Measurements from ENCODE around the gene CHAC1.

The CHAC1 gene

GRCh38 chr15:40968290-40969085, 15.2 kb downstream of the CHAC1 start:
- Histone ChIP-seq H3K4me3 (ENCODE audit: low read depth, low read length) (no peak overlapping the region), H3K27me3 (no peaks in the 10 kb centered on the region), H3K36me3 (no peaks in the 10 kb centered on the region), H3K9me3 (no peaks in the 10 kb centered on the region), H3K4me1 (peaks cover 13% of the 10 kb centered on the region)
- no peak for TF ChIP-seq CTCF (IDR thresholded peaks at IDR 0.05; ENCODE audit: low read depth, low read length)
- no peak for DNase-seq

GRCh38 chr15:40969363-40969762, 16.1 kb downstream of the CHAC1 start:
- TF ChIP-seq CTCF (IDR thresholded peaks at IDR 0.05; ENCODE audit: low read depth, low read length), result no peak
- Histone ChIP-seq H3K4me1 (peaks cover 13% of the 10 kb centered on the region), H3K9me3 (no peaks in the 10 kb centered on the region), H3K27me3 (no peaks in the 10 kb centered on the region), H3K4me3 (ENCODE audit: low read depth, low read length) (no peak overlapping the region), H3K36me3 (peaks cover 3% of the 10 kb centered on the region)
- no peak for DNase-seq

- Histone ChIP-seq H3K9me3 (no peaks in the 10 kb centered on the region), H3K36me3 (peaks cover 47% of the 10 kb centered on the region), H3K4me3 (ENCODE audit: low read depth, low read length) (no peak overlapping the region), H3K4me1 (no peaks in the 10 kb centered on the region), H3K27me3 (no peaks in the 10 kb centered on the region)
- no peak for TF ChIP-seq CTCF (IDR thresholded peaks at IDR 0.05; ENCODE audit: low read depth, low read length)
- no peak for DNase-seq
Observed at GRCh38 chr15:40974879-40975278, 21.6 kb downstream of the CHAC1 start.

- H3K27me3 ChIP-seq, result no peaks in the 10 kb centered on the region
- no peak for DNase-seq
- no peaks in the 10 kb centered on the region for H3K9me3 ChIP-seq
- TF ChIP-seq CTCF (IDR thresholded peaks at IDR 0.05; ENCODE audit: low read depth, low read length), result no peak
- H3K36me3 ChIP-seq, result peaks cover 65% of the 10 kb centered on the region
- no peak overlapping the region for H3K4me3 ChIP-seq (ENCODE audit: low read depth, low read length)
- no peaks in the 10 kb centered on the region for H3K4me1 ChIP-seq
Observed at GRCh38 chr15:40976819-40977218, 23.5 kb downstream of the CHAC1 start.

- H3K4me3 ChIP-seq (ENCODE audit: low read depth, low read length), result no peak overlapping the region
Observed at GRCh38 chr15:40978141-40978540, 24.9 kb downstream of the CHAC1 start.

More at GRCh38 chr15:40978141-40978540, 24.9 kb downstream of the CHAC1 start:
- no peak for TF ChIP-seq CTCF (IDR thresholded peaks at IDR 0.05; ENCODE audit: low read depth, low read length)
- no peaks in the 10 kb centered on the region for H3K27me3 ChIP-seq
- peaks cover 79% of the 10 kb centered on the region for H3K36me3 ChIP-seq
- DNase-seq, result no peak
- no peaks in the 10 kb centered on the region for H3K4me1 ChIP-seq
- no peaks in the 10 kb centered on the region for H3K9me3 ChIP-seq

All from BE2C (cell line).